ENCODE results near the gene GLP2R.

Gene GLP2R

GRCh38 chr17:9859781-9860180, 34.1 kb downstream of the GLP2R start:
- no peak for DNase-seq

- DNase-seq: no peak
Measured at GRCh38 chr17:9860851-9861250, 35.1 kb downstream of the GLP2R start.

- no peak for DNase-seq
Measured at GRCh38 chr17:9862220-9862619, 36.5 kb downstream of the GLP2R start.

GRCh38 chr17:9862949-9863348, 37.2 kb downstream of the GLP2R start:
- no peak for DNase-seq

GRCh38 chr17:9865586-9865985, 39.9 kb downstream of the GLP2R start:
- no peak for DNase-seq

- no peak for DNase-seq
Measured at GRCh38 chr17:9868552-9868951, 42.8 kb downstream of the GLP2R start.

GRCh38 chr17:9872852-9873251, 47.1 kb downstream of the GLP2R start:
- no peak for DNase-seq

GRCh38 chr17:9874722-9875121, 49.0 kb downstream of the GLP2R start:
- no peak for DNase-seq

GRCh38 chr17:9875441-9875840, 49.7 kb downstream of the GLP2R start:
- no peak for DNase-seq

- DNase-seq: no peak
Measured at GRCh38 chr17:9878356-9878755, 52.6 kb downstream of the GLP2R start.

- no peak for DNase-seq
Measured at GRCh38 chr17:9878786-9879525, 53.2 kb downstream of the GLP2R start.

GRCh38 chr17:9880582-9880999, 54.9 kb downstream of the GLP2R start:
- no peak for DNase-seq

- DNase-seq: no peak
Measured at GRCh38 chr17:9883451-9883850, 57.7 kb downstream of the GLP2R start.

GRCh38 chr17:9886141-9886930, 60.6 kb downstream of the GLP2R start:
- DNase-seq: no peak

- no peak for DNase-seq
Measured at GRCh38 chr17:9887508-9887907, 61.8 kb downstream of the GLP2R start.

- no peak for DNase-seq
Measured at GRCh38 chr17:9890124-9890523, 64.4 kb downstream of the GLP2R start.

- no peak for DNase-seq
Measured at GRCh38 chr17:9893411-9894012, 67.8 kb downstream of the GLP2R start.

GRCh38 chr17:9894231-9894630, 68.5 kb downstream of the GLP2R start:
- DNase-seq: no peak

GRCh38 chr17:9895923-9896322, 70.2 kb downstream of the GLP2R start:
- DNase-seq: no peak

GRCh38 chr17:9897372-9897968, 71.7 kb downstream of the GLP2R start:
- no peak for DNase-seq

GRCh38 chr17:9898812-9899211, 73.1 kb downstream of the GLP2R start:
- no peak for DNase-seq

GRCh38 chr17:9899280-9900043, 73.7 kb downstream of the GLP2R start:
- DNase-seq: no peak
